H1 (cell line): ENCODE results near the gene CPM. TPM values are rescaled to one million over a fixed set of nuclear protein-coding genes. Genes with fewer than 3 reads are reported as not detected.

Experiments used
- CTCF ChIA-PET: fragments of 300-600 bp; sonication (Branson Sonifier 250); formaldehyde crosslinking; loops from one replicate; lab custom pipeline; 2021; ENCODE audit not compliant: partially characterized antibody; lab: Charles Lee
- POLR2A ChIA-PET: fragments of 300-600 bp; sonication (Branson Sonifier 250); formaldehyde crosslinking; loops from one replicate; lab custom pipeline; 2021; ENCODE audit warnings: inconsistent platforms; ENCODE audit not compliant: partially characterized antibody; lab: Charles Lee
- DNase-seq, 2 experiments: peaks; one replicate each; pipeline versions ENCODE4 v3.0.0 to v3.0.0-alpha.2; 2010 to 2022; ENCODE audit warnings: low spot score in 2 of 2, low read depth in 1 of 2, mixed read lengths in 1 of 2
- FAIRE-seq: peaks from 2 replicates; lab custom pipeline; 2011; peaks lifted over from hg19 to GRCh38; lab: Jason Lieb, UNC
- H2AFZ ChIP-seq: 2 replicates; pipeline ENCODE4 v1.8.1; 2012; ENCODE audit warnings: low read length, inconsistent platforms
- H2AK5ac ChIP-seq: 2 replicates; pipeline ENCODE4 v1.6.1; 2013; ENCODE audit warnings: low read depth, low read length
- H2BK120ac ChIP-seq: replicated peaks from 2 replicates; pipeline ENCODE3; 2013; ENCODE audit warnings: low read depth, low read length, inconsistent platforms
- H2BK12ac ChIP-seq: 2 replicates; pipeline ENCODE4 v1.6.1; 2013; ENCODE audit warnings: low read depth, low read length
- H2BK15ac ChIP-seq: 2 replicates; pipeline ENCODE4 v1.6.1; 2013; ENCODE audit warnings: low read length
- H2BK20ac ChIP-seq: 2 replicates; pipeline ENCODE4 v1.6.1; 2013; ENCODE audit warnings: low read length
- H2BK5ac ChIP-seq: 2 replicates; pipeline ENCODE4 v1.6.1; 2013; ENCODE audit warnings: low read depth, low read length
- H3K14ac ChIP-seq: 2 replicates; pipeline ENCODE4 v1.6.1; 2013; ENCODE audit warnings: inconsistent platforms; ENCODE audit not compliant: insufficient read length
- H3K18ac ChIP-seq: 2 replicates; pipeline ENCODE4 v1.6.1; 2013; ENCODE audit warnings: low read length; ENCODE audit errors: extremely low read depth
- H3K23ac ChIP-seq: 2 replicates; pipeline ENCODE4 v1.6.1; 2013; ENCODE audit warnings: inconsistent platforms; ENCODE audit not compliant: insufficient read length
- H3K23me2 ChIP-seq: 2 replicates; pipeline ENCODE4 v1.6.1; 2013; ENCODE audit warnings: low read depth, low read length
- H3K27ac ChIP-seq: 2 replicates; pipeline ENCODE4 v1.6.1; 2011; ENCODE audit warnings: low read depth, low read length, inconsistent platforms
- H3K27me3 ChIP-seq, 4 experiments: replicated peaks in 1 of 4; 1 replicate in 1 of 4; 2 replicates in 3 of 4; pipeline versions ENCODE4 v1.6.1 to v1.8.1; 2011 to 2013; ENCODE audit warnings: low read length in 3 of 4, mild to moderate bottlenecking in 3 of 4, inconsistent platforms in 2 of 4, mixed read lengths in 2 of 4, moderate library complexity in 1 of 4; ENCODE audit not compliant: control insufficient read depth in 3 of 4, insufficient read depth in 3 of 4; ENCODE audit errors: extremely low read depth in 1 of 4
- H3K36me3 ChIP-seq, 4 experiments: 2 replicates each; pipeline versions ENCODE4 v1.6.1 to v1.8.1; 2011 to 2013; ENCODE audit warnings: mild to moderate bottlenecking in 4 of 4, low read length in 3 of 4, moderate library complexity in 2 of 4, control low read depth in 1 of 4, inconsistent platforms in 1 of 4; ENCODE audit not compliant: insufficient read depth in 4 of 4, control insufficient read depth in 2 of 4
- H3K4ac ChIP-seq: replicated peaks from 2 replicates; pipeline ENCODE3; 2013; ENCODE audit warnings: low read length, low read depth, mixed read lengths, inconsistent platforms; ENCODE audit not compliant: insufficient read length
- H3K4me1 ChIP-seq, 4 experiments: replicated peaks in 1 of 4; 1 replicate in 1 of 4; 2 replicates in 3 of 4; pipeline versions ENCODE4 v1.6.1 to v1.8.1; 2011 to 2013; ENCODE audit warnings: low read length in 3 of 4, inconsistent platforms in 2 of 4, mixed read lengths in 1 of 4; ENCODE audit not compliant: insufficient read depth in 4 of 4, control insufficient read depth in 3 of 4
- H3K4me2 ChIP-seq, 2 experiments: 2 replicates each; pipeline versions ENCODE4 v1.6.1 to v1.8.1; 2011 to 2013; ENCODE audit warnings: low read depth in 2 of 2, low read length in 2 of 2, control low read depth in 1 of 2, inconsistent platforms in 1 of 2, mild to moderate bottlenecking in 1 of 2; ENCODE audit not compliant: insufficient read depth in 1 of 2
- H3K4me3 ChIP-seq, 4 experiments: fragments of 200-600, 300-600 bp in 1 of 4; sonication (generic), shearing (Covaris generic), sonication (Bioruptor Twin) in 1 of 4; 2 replicates each; pipeline versions ENCODE4 v1.5.1 to v1.8.1; 2011 to 2016; ENCODE audit warnings: low read length in 4 of 4, low read depth in 3 of 4, control low read depth in 2 of 4, inconsistent platforms in 2 of 4, mild to moderate bottlenecking in 2 of 4, mixed read lengths in 1 of 4, moderate library complexity in 1 of 4; ENCODE audit not compliant: insufficient read depth in 2 of 4; ENCODE audit errors: extremely low read depth in 1 of 4
- H3K56ac ChIP-seq: replicated peaks from 2 replicates; pipeline ENCODE3; 2013; ENCODE audit warnings: low read depth, mild to moderate bottlenecking, mixed read lengths, low read length, inconsistent platforms; ENCODE audit not compliant: insufficient read length
- H3K79me1 ChIP-seq: 2 replicates; pipeline ENCODE4 v1.6.1; 2013; ENCODE audit warnings: low read depth, low read length, control low read depth
- H3K79me2 ChIP-seq, 2 experiments: 2 replicates each; pipeline versions ENCODE4 v1.6.1 to v1.8.1; 2012 to 2013; ENCODE audit warnings: low read length in 2 of 2, mild to moderate bottlenecking in 2 of 2, inconsistent platforms in 1 of 2; ENCODE audit not compliant: insufficient read depth in 2 of 2, control insufficient read depth in 1 of 2
- H3K9ac ChIP-seq, 4 experiments: replicated peaks in 1 of 4; 1 replicate in 1 of 4; 2 replicates in 3 of 4; pipeline versions ENCODE4 v1.6.1 to v1.8.1; 2011 to 2013; ENCODE audit warnings: low read depth in 3 of 4, low read length in 3 of 4, control low read depth in 2 of 4, mild to moderate bottlenecking in 2 of 4, moderate library complexity in 2 of 4, inconsistent platforms in 1 of 4; ENCODE audit errors: extremely low read depth in 1 of 4
- H3K9me3 ChIP-seq, 2 experiments: 2 replicates each; pipeline versions ENCODE4 v1.6.1 to v1.8.1; 2012 to 2013; ENCODE audit warnings: mild to moderate bottlenecking in 2 of 2, moderate library complexity in 2 of 2, control low read depth in 1 of 2, inconsistent platforms in 1 of 2, low read depth in 1 of 2, low read length in 1 of 2, mixed read lengths in 1 of 2; ENCODE audit not compliant: insufficient read depth in 2 of 2
- H4K20me1 ChIP-seq, 2 experiments: replicated peaks in 1 of 2; 2 replicates each; pipeline versions ENCODE3 to v1.8.1; 2011 to 2013; ENCODE audit warnings: inconsistent platforms in 2 of 2, low read length in 2 of 2, mild to moderate bottlenecking in 1 of 2; ENCODE audit not compliant: insufficient read depth in 2 of 2, control insufficient read depth in 1 of 2
- H4K5ac ChIP-seq: 2 replicates; pipeline ENCODE4 v1.6.1; 2013; ENCODE audit warnings: low read length, low read depth, mixed read lengths, inconsistent platforms; ENCODE audit not compliant: insufficient read length
- H4K8ac ChIP-seq: 2 replicates; pipeline ENCODE4 v1.8.0; 2013; ENCODE audit warnings: mild to moderate bottlenecking, moderate library complexity, low read length, inconsistent platforms; ENCODE audit not compliant: insufficient read depth; ENCODE audit errors: extremely low read depth
- H4K91ac ChIP-seq: replicated peaks from 2 replicates; pipeline ENCODE3; 2013; ENCODE audit warnings: low read length, mixed read lengths, inconsistent platforms; ENCODE audit not compliant: insufficient read length
- CHD1 ChIP-seq: IDR thresholded peaks from 2 replicates; pipeline ENCODE4 v1.6.1; 2012; ENCODE audit warnings: low read depth, low read length, improper control_type of control experiment
- GTF2F1 ChIP-seq: IDR thresholded peaks from 2 replicates; pipeline ENCODE4 v1.6.1; 2012; ENCODE audit warnings: low read depth, low read length, improper control_type of control experiment, borderline replicate concordance
- PHF8 ChIP-seq: fragments of 200-600 bp; sonication (generic); conservative IDR thresholded peaks from 2 replicates; pipeline ENCODE4 v1.7.1; 2012; ENCODE audit warnings: low read depth, mild to moderate bottlenecking, inconsistent platforms, low read length, moderate library complexity
- POLR2AphosphoS5 ChIP-seq: IDR thresholded peaks from 2 replicates; pipeline ENCODE4 v1.6.1; 2011; ENCODE audit warnings: low read depth, low read length
- POU5F1 ChIP-seq: IDR thresholded peaks from 2 replicates; pipeline ENCODE4 v1.6.1; 2011; ENCODE audit warnings: low read depth, mild to moderate bottlenecking, low read length, moderate library complexity
- TAF1 ChIP-seq: IDR thresholded peaks from 2 replicates; pipeline ENCODE4 v1.6.1; 2011; ENCODE audit warnings: mild to moderate bottlenecking, low read depth, low read length
- TBP ChIP-seq: IDR thresholded peaks from 2 replicates; pipeline ENCODE4 v1.6.1; 2011; ENCODE audit warnings: low read depth, low read length, improper control_type of control experiment
- WGBS, 2 experiments: shearing (Covaris generic) in 1 of 2; methylation state at CpG; one replicate each; pipeline versions ENCODE4 v1.1.6 to v1.1.7; 2013 to 2015; ENCODE audit warnings: low lambda C conversion rate in 2 of 2, mixed read lengths in 2 of 2, inconsistent platforms in 1 of 2, low coverage in 1 of 2, missing lambda C conversion rate in 1 of 2; ENCODE audit not compliant: insufficient replicate concordance in 2 of 2, insufficient coverage in 1 of 2, insufficient read length in 1 of 2; ENCODE audit errors: extremely low coverage in 1 of 2, missing lambda C conversion rate in 1 of 2; 5-methylcytosine and 5-hydroxymethylcytosine counted together
- polyA plus RNA-seq, 7 experiments: library from polyadenylated mRNA; depleted of rRNA in 3 of 7; stranded (reverse) in 5 of 7; unstranded in 2 of 7; fragments of >200 nt in 5 of 7; fragments of 200-250 nt in 2 of 7; gene quantifications; 1 replicate in 5 of 7; 2 replicates in 1 of 7; 4 replicates in 1 of 7; pipeline versions ENCODE4 v1.2.1 to v1.2.3, GENCODE V29; 2011 to 2013; ENCODE audit warnings: missing spikeins in 2 of 7, mixed read lengths in 2 of 7
- total RNA-seq: library from RNA; stranded (reverse); fragmentation: NEBNext Ultra II Directional; extraction: Animal tissue kit (Norgen Biotek cat#: 25700); gene quantifications from 2 replicates; pipeline ENCODE4 v1.2.1, GENCODE V29; 2021

The CPM gene
- total and polyA plus RNA-seq, 2 of the 8 experiments (the other 6 are each of a cell fraction or from before 2014, with no cell fraction given), result 0.33 to 3.1 TPM

DNA sequence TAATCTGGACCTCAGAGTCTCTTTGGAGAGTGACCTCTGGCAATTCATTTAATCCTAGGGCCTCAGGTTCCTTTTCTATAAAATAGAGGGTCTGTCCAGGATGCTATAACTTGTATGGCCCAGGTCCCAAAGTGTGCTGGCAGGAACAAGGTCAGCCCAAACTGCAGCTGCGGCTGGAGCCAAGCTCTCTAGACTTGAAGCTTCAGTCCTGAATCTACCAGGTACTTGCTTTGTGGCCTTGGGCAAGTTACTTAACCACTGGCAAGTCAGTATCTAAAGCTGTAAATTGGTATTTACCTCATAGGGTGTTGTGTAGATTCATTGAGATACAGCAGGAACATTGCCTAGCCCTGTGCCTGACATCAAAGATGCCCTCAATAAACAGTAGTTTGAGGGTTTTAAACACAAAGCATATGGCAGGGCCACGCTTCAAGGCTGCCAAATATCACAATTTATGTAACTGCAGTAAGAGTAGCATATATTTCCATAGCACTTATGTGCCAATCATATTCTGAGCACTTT is 21.7 kb downstream of the CPM start:
- H3K79me1 ChIP-seq, result no peaks in the 10 kb centered on the region
- H2BK5ac ChIP-seq, result no peak overlapping the region
- H3K4ac ChIP-seq, result no peak overlapping the region
- no peak overlapping the region for H3K23ac ChIP-seq
- H3K79me2 ChIP-seq, result no peaks in the 10 kb centered on the region
- H3K27ac ChIP-seq, result no peak overlapping the region
- H3K4me2 ChIP-seq, result no peak overlapping the region
- H4K5ac ChIP-seq, result no peak overlapping the region
- no peaks in the 10 kb centered on the region for H3K9me3 ChIP-seq
- ChIA-PET POLR2A (no interaction called here), CTCF (interaction anchor here (1.2 kb wide), 1 partner anchor 9 kb away, joined by 4 read pairs; no protein-coding TSS in a partner anchor)
- no peaks in the 10 kb centered on the region for H3K27me3 ChIP-seq
- H3K36me3 ChIP-seq, result no peaks in the 10 kb centered on the region
- H3K4me3 ChIP-seq, result no peak overlapping the region
- no peak overlapping the region for H2BK15ac ChIP-seq
- H3K14ac ChIP-seq, result no peak overlapping the region
- H2AK5ac ChIP-seq, result no peak overlapping the region
- TF ChIP-seq PHF8 (no peak), CHD1 (no peak), POLR2AphosphoS5 (no peak), GTF2F1 (no peak), TBP (no peak), TAF1 (no peak), POU5F1 (no peak)
- 83% methylated on average over 2 of the region's 2 CpGs; no CpG with 5 or more reads in 1 of the 2 experiments for WGBS, 2 experiments
- H3K9ac ChIP-seq, result no peak overlapping the region
- no peaks in the 10 kb centered on the region for H4K20me1 ChIP-seq
- H2BK12ac ChIP-seq, result no peak overlapping the region
- FAIRE-seq, result no peak
- H4K8ac ChIP-seq, result no peak overlapping the region
- no peak overlapping the region for H3K56ac ChIP-seq
- no peak overlapping the region for H2BK120ac ChIP-seq
- H3K18ac ChIP-seq, result no peak overlapping the region
- no peak overlapping the region for H2AFZ ChIP-seq
- H2BK20ac ChIP-seq, result no peak overlapping the region
- H3K23me2 ChIP-seq, result no peaks in the 10 kb centered on the region
- no peak overlapping the region for H4K91ac ChIP-seq
- DNase-seq, result no peak
- no peaks in the 10 kb centered on the region for H3K4me1 ChIP-seq
